Stimulated activated CD4-positive, alpha-beta T cell treated with anti-CD3 and anti-CD28 coated beads, TNF-alpha, amount 100 ng/mL, for 4 hours (primary cell): Measurements from ENCODE around the gene SLC10A7.

Experiments
- DNase-seq, 3 experiments: peaks; one replicate each; pipeline ENCODE4 v3.0.0-alpha.2; 2020; ENCODE audit warnings: low read depth in 3 of 3

Gene SLC10A7, protein sequence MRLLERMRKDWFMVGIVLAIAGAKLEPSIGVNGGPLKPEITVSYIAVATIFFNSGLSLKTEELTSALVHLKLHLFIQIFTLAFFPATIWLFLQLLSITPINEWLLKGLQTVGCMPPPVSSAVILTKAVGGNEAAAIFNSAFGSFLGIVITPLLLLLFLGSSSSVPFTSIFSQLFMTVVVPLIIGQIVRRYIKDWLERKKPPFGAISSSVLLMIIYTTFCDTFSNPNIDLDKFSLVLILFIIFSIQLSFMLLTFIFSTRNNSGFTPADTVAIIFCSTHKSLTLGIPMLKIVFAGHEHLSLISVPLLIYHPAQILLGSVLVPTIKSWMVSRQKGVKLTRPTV

DNA sequence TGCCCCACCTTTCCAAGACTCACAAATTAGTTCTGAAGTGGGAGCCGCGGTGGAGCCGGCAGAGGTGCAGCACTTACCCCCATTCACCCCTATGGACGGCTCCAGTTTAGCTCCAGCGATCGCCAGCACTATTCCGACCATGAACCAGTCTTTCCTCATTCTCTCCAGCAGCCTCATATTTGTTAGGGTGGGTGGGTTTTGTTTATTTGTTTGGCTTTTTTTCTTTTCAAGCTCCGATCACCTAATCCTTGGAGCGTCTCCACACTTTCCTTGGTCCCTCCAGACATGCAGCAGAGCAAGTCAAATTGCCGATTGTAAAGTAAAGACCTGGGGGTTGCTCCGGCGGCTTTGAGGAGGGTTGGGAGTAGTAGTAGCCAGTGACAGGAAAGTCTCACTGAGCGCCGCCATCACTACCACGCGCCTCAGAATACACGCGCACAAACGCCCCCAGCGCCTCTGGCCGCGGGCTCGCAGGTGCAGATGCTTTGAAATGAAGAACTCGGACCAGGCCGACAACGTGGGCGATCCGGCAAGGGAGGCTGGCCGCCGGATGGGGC, at the start of gene SLC10A7:
Gene SLC10A7, minus strand, starts transcription at position 400 of the 557 bp plus-strand sequence. Its CDS starts 223 bp downstream, at position 177.
- DNase-seq: peak; percentile 31 to 61 (median 45)

DNA sequence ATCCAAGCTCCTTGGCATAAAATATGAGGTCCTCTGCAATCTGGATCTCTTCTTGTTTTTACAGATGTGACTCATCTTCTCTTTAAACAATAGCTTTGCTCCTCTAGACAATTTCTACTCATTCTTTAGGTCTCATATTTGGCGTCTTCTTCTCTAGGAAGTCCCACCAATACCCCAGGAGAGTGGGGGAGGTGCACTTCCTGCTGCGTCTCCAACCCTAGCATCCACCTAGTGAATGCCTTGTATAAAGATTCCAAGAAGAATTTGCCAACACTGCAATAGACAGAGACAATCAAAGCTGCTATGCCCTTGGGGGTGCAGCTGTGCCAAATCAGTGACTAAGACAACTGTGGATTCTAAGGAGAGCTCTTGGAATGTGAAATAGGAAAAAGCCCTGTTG, 45.7 kb upstream of the SLC10A7 start:
- no peak for DNase-seq

DNA sequence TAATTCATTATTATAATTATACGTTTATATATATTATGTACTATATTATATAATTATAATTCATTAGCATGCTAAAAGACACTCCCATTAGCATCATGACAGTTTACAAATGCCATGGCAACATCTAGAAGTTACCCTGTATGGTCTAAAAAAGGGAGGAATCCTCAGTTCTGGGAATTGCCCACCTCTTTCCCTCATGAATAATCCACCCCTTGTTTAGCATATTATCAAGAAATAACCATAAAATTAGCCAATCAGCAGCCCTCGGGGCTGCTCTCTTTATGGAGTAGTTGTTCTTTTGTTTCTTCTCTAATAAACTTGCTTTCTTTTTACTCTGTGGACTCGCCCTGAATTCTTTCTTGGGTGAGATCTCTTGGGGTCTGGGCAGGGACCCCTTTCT, 42.8 kb upstream of the SLC10A7 start:
- no peak for DNase-seq

DNA sequence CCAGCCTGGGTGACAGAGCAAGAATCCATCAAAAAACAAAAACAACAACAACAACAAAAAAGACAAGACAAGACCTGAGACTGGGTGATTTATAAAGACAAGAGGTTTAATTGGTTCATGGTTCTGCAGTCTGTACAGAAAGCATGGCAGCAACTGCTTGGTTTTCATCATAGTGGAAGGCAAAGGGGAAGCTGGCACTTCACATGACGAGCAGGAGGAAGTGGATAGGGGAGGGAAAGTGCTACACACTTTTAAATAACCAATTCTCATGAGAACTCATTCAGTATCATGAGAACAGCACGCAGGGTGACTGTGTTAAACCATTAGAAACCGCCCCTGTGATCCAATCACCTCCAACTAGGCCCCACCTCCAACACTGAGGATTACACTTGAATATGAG, 28.4 kb upstream of the SLC10A7 start:
- DNase-seq: no peak

DNA sequence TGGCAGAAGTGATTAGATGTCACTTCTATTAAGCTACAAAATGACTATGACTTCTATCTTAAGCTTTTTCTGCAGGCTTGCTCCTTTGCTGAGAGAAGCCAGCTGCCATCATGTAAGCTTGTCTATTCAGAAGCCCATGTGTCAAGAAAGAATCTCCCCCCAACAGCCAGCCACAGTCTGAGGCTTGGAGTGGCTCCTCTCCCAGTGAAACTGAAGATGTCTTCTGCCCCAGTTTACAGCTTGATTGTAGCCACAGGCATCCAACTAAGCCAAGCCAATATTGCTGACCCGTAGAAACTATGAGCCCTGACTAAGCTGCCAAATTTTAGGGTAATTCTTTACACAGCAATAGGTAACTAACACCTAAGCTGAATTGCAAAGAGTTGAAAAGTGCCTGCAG, 26.7 kb upstream of the SLC10A7 start:
- no peak for DNase-seq

DNA sequence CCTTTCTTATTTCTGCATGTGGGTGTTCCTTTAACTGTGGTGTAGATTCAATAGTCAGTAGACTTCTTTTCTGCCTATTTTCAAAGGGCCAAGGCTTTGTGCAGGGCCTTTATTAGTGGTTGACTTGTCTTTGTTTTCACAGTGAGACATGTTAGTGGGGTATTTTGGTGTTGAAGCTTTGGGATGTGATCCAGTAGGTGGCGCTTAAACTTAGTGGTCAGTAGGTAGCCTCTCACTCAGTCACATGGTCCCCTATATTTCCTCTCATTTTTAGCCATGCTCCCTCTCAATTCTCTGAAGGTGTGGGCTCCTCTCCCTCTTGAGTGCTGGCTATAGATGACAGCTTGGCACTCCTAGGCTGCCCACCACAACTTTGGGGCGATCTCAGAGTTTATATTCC, 23.4 kb upstream of the SLC10A7 start:
- no peak for DNase-seq

DNA sequence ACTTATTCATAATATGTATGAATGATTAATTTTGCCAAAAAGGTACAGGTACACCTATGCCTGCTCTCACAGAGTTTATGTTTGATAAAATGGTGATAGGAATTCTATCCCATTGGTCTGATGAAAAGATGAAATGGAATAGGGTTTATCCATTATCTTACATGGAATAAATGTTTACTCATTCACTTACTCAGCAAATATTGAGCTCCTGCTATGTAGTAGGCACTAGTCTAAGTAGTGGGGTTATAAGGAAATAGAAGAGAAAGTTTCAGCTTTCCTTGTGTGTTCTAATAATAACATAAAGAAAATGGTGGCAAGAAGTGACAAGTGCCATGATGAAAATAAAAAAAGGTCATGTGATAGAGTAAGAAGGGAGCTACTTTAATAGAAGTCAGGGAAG, 12.4 kb upstream of the SLC10A7 start:
- DNase-seq: no peak

DNA sequence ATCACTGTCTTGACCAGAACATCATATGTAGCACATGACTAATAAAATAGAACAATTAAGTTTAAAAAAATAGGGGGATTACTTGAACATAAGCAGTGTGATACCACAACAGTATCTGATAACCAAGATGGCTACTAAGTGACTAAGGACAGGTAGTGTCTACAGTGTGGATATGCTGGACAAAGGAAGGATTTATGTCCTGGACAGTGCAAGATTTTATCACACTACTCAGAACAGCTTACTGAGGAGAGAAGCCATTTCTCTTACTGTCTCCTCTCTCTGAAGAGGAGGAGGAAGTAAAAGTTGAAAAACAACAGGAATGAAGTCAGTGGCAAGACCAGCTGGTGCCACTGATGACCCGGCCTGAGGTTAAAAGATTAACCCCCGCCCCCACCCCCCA, 4.0 kb upstream of the SLC10A7 start:
- DNase-seq: no peak

DNA sequence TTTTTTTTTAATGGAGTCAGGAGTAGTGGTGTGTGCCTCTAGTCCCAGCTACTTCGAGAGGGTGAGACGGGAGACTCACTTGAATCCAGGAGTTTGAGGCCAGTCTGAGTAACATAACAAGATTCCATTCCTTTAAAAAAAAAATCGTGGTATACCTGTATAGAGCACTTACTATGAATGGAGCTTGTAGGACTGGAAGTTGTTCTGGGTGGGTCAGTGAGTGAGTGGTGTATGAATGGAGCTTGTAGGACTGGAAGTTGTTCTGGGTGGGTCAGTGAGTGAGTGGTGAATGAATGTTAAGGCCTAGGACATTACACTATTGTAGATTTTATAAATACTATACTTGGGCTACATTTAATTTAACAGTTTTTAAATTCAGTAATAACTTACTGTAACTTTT, 2.9 kb upstream of the SLC10A7 start:
- DNase-seq: no peak

DNA sequence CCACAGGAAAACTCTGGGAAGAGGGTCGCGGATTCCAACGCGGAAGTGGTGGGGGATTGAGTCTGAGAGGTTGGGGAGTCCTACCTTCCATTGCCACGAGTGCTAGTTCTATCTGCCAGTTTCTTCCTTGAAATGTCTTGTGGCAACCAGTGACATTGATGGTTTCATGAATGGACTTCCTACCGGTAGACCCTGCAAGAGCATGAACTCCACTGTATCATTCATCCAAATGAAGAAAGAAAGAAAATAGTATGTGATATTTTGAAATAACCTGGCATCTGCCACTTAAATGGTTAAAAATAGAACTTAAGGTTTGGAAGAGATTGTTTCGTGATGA, 1.1 kb upstream of the SLC10A7 start:
- no peak for DNase-seq

DNA sequence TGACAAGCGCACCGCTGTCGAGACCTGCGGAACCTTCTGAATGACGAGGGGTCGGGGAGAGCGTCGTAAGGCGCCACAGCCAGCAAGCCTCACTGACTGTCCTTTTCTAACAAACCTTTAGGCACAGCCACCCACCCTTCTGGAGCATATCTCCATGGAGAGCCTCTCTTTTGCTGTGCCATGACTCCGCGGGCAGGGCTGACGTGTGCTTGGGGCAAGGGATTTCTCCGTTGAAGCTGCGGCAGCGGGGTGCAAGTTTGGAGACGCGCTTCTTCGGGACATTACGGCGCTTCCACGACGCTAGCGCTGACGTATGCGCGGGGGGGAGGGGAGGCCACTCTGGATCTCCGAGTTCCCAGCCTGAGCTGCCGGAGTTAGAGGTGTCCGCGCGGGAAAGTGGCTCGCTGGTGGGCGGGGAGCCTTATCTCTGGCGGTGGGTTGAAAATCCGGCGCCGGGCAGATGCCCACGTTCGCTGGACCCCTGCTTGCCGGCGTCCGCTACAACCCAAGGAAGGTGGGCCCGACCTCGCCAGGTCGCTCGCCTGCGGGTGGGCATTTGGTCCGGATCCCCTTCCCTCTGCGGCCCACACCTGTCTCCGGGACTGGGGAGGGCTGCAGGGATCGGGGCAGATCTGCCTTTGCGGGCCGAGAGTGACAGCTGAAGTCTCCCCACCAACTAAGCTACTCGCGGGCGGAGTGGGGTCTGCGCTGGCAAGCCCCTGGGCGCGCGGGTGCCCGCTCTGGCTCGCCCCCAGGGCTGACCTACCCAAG, 543 bp upstream of the SLC10A7 start:
- peak; percentile 65 to 75 (median 70) for DNase-seq

DNA sequence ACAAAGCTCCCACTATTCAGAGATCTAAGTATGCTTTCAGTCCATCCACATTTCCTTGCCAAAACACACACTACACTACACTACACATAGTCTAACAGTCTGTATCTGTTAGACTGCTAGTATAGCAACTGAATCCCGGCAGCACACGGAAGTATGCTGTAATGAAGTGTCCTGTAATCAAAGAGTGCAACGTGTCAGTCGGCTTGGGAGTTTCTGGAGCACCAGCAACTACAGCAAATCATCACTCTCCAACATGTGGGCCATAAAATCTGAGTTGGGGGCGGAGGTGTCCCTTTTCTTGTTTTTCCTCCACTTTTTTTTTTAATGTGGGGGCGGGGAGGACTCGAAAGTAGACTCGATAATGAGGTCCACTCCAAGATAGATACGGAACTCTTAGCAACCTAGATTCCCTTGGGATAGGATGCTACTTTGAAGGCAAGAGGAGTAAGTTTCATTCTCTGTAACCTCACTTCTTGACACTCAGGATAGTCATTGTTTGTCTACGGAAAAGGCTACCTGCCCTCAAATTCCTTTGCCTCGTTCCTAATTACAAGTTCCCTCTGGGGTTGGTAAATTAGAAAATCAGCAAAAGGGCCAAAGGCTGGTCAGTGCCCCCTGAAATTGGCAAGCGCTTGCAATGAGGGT, 722 bp downstream of the SLC10A7 start:
- DNase-seq: no peak

DNA sequence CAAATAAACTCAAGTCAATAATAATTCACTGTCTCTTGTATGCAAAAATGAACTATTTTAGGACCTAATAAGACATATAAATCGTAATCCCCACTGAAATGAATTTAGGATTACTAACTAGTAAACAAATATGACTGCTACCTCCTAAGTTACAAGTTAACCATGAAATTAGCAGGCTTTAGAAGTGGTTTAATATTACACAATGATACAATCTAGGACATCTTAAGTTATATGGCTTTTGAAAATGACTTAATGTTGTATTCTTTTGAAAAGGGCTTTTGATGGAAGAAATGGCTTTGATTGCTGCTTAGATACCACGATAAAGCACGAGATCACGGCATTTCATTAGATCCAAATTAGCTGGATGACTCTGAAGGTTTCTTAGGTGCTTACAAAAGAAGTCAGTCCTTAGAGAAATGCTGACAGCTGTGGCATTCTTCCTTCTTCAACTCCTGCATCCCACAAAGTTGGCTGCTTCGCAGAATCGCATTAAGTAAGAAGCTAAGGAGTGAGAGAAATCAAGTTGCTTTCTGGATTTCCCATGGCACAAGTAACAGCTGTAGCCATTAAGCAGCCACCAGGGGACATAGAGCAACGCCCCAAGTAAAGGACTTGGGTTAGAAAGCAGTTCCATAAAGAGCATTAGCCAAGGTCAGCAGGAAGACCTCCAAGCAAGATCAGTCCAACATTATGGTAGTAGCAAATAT, 6.9 kb downstream of the SLC10A7 start:
- no peak for DNase-seq

DNA sequence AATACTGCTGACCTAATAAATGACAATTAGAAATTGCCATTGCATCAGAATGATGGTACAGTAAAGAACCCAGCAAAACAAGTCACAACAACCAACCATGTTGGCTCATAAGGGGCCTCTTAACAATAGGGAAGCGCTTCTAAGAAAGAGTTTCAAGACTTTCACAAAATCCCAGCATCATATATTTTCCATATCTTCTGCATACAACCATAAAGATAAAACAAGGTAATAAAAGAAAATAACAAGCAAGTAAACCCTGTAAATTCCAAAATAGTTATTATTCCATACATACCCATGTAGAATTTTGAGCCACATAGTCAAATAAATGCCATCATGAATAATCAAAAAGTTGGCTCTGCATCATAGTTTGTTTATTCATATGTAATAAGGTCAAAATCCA, 8.2 kb downstream of the SLC10A7 start:
- DNase-seq: no peak

DNA sequence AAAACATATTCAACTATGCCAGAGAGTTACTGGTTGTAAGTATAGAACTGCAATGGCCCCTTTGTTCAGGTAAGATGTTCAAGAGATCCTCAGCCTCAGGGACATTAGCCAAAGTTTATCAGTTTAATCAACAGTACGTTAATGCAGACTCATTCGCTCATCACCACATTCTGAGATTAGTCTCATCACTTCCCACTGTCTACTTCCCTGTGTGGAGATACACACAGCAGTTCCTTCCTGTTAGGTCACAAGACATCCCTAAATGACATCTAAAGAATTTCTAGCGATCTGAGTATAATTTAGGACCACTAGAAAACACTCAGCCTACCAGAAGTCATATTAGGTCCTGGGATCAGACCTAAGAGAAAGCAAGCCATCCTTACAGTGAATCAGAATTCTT, 10.4 kb downstream of the SLC10A7 start:
- DNase-seq: no peak

DNA sequence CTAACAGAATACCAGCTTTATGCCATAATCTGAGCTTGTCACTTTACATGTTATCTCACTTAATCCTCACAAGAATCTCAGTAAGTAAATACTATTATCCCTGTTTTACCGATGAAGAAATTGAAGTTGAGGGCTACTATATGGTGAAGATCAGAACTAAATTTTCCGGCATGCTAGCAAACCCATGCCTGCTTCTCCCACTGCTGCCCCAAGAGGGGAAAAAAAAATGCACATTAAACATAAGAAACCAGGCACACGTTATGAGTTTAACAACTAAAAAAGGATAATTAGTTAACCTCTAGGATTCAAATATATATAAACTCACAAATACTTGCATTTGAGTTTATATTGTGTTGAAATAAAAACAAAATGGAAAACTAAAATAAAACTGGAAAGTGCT, 10.8 kb downstream of the SLC10A7 start:
- DNase-seq: no peak

DNA sequence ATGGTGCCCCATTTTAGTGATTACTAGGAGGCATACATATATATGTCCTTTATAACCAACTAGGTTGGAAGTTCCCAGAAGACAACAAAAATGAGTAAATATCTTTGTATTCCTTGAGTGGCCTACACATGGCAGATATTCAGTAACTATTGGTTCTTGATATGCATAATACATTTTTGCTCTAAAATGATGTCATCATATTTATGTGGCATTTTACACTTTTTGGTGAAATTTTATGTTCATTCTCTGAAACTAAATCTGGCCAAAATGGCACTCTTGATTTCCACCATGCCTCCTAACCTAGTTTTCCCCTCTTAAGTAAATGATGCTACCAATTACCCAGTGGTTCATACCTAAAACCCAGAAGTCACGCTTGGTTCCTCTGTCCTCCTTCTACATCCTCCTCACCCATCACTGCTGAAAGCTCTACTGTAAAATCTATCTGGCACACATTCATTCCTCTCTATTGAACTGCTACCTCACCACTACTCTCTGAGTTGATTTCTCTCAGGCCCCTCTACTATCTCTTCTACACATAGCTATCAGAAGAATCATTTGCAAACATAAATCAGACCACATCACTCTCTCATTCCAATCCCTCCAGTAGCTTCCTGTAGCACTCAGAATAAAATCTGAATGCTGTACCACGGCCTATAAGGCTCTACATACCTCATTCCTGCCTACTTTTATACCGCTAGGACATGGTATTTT, 13.4 kb downstream of the SLC10A7 start:
- no peak for DNase-seq

DNA sequence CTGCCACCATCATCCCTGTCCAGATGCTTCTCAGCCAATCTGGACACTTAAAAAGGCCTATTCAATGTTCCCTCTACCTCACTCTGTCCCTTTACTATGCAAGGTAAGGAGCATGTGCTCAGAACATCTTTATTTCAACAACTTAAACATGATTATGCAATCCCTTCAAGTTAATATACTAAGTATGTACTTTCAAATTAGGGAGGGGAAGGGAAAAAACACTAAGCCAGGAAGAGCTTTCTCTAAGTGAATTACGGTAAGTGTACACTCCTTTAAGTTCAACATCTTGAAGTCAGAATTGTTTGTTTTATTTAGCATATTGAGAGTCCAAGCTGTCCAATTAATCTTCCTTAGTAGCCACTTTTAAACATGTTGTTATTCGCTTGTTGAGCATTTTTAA, 14.1 kb downstream of the SLC10A7 start:
- no peak for DNase-seq

DNA sequence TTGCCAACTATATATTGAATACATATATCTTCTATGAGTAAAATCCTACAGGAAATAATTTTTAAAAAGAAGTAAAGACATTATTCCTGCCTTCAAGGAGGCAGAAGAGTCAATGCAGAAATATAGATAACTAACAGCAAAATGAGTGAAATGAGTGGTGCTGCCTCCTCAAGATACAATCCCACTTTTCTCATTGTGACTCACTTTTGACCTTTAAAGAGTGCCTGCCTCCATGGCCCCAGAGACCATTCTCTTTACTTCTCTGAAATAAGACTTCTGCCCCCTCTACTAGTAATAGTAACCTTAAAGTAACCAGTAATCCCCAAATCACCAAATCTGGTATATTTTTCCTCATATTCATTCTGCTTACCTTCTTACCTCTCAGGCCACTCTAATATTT, 15.5 kb downstream of the SLC10A7 start:
- no peak for DNase-seq

DNA sequence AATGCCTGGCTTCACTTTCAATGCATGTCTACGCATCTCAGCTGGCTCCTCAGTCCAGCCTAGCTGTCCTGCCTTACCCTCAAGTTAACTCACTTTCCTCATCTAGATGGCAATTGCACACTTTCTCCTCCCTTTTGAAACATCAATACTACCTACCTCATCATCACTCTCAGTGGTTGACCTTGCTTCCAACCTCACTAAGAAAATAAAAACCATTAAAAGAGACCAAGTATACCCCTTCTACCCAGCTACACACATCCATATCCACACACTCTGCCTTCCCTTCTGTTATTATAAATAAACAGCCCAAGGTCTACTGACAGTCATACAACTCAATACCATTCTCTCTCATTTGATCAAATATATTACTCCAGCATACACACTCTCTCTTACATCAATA, 21.5 kb downstream of the SLC10A7 start:
- no peak for DNase-seq

DNA sequence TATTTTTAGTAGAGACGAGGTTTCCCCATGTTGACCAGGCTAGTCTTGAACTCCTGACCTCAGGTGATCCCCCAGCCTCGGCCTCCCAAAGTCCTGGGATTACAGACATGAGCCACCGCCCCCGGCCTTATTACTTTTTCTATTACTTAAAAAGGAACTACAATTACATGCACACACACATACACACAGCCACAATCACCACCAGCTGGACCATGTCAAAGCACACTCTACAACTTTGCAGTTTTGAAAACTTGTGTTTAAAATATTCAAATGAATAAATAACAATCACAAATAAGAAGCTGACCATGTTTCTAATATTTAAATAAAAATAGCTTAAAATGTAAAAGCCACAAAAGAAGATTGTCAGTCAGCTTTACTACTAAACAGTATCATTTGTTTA, 23.4 kb downstream of the SLC10A7 start:
- DNase-seq: no peak
